ENCODE data around the gene PIMREG. TPM values are rescaled to one million over a fixed set of nuclear protein-coding genes. Genes with fewer than 3 reads are reported as not detected.

The PIMREG gene
- total RNA-seq, 1 donor from 2014 or later, result 9.1 TPM

DNA sequence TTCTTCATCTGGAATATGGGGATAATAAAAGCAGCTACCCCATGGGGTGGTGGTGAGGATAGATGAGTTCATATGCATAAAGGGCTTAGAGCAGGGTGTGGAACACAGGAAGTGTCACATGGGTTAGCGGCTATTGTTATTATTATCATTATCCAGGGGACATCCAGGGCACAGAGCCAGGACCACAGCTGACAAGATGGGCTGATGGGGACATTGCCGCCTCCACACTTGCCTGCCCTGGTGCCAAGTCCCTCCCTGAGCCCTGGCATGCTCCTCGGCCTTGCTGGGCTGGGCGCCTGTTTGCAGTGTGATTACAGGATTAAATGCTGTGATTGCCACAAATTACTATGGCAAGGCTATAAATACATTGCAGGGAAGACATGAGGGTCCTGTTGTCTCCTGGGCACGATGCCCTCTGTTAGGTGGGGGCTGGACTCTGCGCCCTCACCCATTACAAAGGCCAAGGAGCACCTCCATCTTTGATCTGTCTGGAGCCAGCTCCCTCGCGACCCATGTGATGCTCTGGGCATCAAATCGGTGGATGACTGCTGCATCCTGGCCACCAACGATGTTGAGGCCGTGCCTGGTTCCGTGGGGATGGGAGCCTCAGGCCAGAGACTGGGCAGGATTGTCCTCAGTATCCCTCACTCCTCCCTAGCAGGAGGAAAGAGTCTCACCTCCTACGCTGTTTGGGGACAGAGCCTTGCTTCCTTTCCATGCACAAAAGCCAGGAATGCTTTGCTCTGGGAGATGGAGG is 43.2 kb downstream of the PIMREG start:
- H3K4me1 Mint-ChIP-seq (ENCODE audit: unreplicated experiment), result peaks cover 32% of the 10 kb centered on the region
- TF ChIP-seq CTCF (IDR thresholded peaks at IDR 0.05; ENCODE audit: unreplicated experiment), result no peak
- no peak overlapping the region for H3K27ac Mint-ChIP-seq (ENCODE audit: unreplicated experiment)
- H3K9me3 Mint-ChIP-seq (ENCODE audit: unreplicated experiment), result no peaks in the 10 kb centered on the region
- DNase-seq (ENCODE audit: low spot score), result no peak
- peaks cover 2% of the 10 kb centered on the region for H3K27me3 Mint-ChIP-seq (ENCODE audit: unreplicated experiment)
- H3K36me3 Mint-ChIP-seq (ENCODE audit: low read depth, unreplicated experiment), result peaks cover 4% of the 10 kb centered on the region
- no peak overlapping the region for H3K4me3 Mint-ChIP-seq (ENCODE audit: unreplicated experiment)

DNA sequence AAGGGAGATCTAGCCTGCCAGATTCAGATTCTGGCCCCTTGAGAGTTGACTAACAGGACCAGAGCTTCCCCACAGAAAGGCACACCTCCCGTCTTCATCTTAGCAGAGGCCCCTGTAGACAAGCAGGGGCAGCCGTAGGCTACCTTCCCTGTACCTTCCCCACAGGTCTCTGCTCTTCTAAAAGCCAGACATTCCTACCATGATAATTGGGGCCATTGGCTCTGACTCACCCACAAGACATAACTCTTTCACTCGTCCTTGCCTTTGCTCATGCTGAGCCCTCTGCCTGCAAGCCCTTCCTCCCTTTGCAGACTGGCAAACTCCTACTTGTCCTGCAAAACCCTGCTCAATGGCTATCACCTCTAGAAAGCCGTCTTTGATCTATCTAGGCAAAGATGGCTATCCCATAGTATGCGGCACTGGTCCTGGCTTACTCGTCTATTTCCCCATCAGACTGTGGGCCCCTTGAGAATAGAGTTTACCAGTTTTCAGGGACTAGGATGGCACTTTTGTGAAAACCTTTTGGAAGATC is 43.8 kb downstream of the PIMREG start:
- H3K27me3 Mint-ChIP-seq (ENCODE audit: unreplicated experiment), result no peaks in the 10 kb centered on the region
- no peaks in the 10 kb centered on the region for H3K9me3 Mint-ChIP-seq (ENCODE audit: unreplicated experiment)
- no peak for DNase-seq (ENCODE audit: low spot score)
- no peak for TF ChIP-seq CTCF (IDR thresholded peaks at IDR 0.05; ENCODE audit: unreplicated experiment)
- no peak overlapping the region for H3K4me3 Mint-ChIP-seq (ENCODE audit: unreplicated experiment)
- H3K27ac Mint-ChIP-seq (ENCODE audit: unreplicated experiment), result no peak overlapping the region
- H3K36me3 Mint-ChIP-seq (ENCODE audit: low read depth, unreplicated experiment), result peaks cover 4% of the 10 kb centered on the region
- H3K4me1 Mint-ChIP-seq (ENCODE audit: unreplicated experiment), result peaks cover 32% of the 10 kb centered on the region

DNA sequence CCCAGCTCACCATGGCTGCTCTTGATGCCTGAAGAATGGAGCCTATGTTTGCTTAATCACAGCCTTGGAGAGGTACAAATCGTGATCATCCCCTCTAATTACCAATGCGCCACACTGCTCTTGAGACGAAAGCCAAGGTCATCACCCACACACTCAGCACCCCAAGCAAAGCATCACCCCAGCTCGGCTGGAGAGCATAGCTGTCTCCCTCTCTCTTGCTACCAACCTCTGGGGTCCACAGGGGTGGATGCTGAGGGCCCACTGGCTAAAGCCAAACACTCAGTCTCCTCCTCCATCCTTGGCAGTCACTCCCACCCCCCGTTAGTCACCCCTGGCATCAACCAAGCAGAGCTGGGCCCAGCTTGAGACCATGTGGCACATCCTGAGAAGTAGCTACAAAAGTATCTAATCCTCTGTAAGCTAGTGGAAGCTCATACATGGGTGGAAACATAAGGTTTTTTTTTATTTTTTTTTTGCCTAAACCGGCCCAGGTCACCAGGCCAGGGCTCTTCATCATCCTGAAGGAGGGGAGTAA is 44.8 kb downstream of the PIMREG start:
- peaks cover 24% of the 10 kb centered on the region for H3K4me1 Mint-ChIP-seq (ENCODE audit: unreplicated experiment)
- no peak for TF ChIP-seq CTCF (IDR thresholded peaks at IDR 0.05; ENCODE audit: unreplicated experiment)
- H3K4me3 Mint-ChIP-seq (ENCODE audit: unreplicated experiment), result no peak overlapping the region
- H3K27ac Mint-ChIP-seq (ENCODE audit: unreplicated experiment), result no peak overlapping the region
- peaks cover 4% of the 10 kb centered on the region for H3K36me3 Mint-ChIP-seq (ENCODE audit: low read depth, unreplicated experiment)
- H3K27me3 Mint-ChIP-seq (ENCODE audit: unreplicated experiment), result no peaks in the 10 kb centered on the region
- DNase-seq (ENCODE audit: low spot score), result no peak
- H3K9me3 Mint-ChIP-seq (ENCODE audit: unreplicated experiment), result no peaks in the 10 kb centered on the region

DNA sequence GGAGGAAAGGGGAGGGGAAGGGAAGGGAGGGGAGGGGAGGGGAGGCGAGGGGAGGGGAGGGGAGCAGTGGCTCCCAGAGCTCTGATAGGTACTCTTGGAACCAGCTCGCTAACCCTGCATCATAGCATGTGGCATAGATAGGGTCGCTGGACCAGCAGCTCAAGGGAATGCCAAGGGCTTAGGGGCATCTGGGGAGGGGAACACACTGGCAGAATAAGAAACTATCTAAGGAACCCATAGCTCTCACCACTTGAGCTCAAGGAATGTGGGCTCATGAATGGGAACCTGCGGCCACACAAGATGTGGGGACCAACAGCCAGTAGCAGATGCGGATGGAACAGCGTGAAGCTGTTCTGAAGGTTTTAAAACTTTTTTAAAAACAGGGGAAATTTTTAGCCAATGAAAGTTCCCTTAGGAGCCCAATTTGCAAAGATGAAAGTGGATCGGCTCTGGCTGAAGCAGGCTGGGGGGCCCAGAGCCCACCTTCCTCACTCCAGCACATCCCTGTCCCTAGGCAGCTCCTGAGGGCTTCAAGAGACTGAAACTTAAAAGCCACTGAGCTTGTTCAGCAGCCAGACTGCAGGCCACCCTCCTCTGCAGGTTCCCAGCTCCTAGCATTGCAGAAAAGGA is 46.9 kb downstream of the PIMREG start:
- Mint-ChIP-seq H3K4me1 (ENCODE audit: unreplicated experiment) (peaks cover 39% of the 10 kb centered on the region), H3K27ac (ENCODE audit: unreplicated experiment) (no peak overlapping the region), H3K27me3 (ENCODE audit: unreplicated experiment) (no peaks in the 10 kb centered on the region), H3K9me3 (ENCODE audit: unreplicated experiment) (no peaks in the 10 kb centered on the region), H3K4me3 (ENCODE audit: unreplicated experiment) (no peak overlapping the region), H3K36me3 (ENCODE audit: low read depth, unreplicated experiment) (peaks cover 4% of the 10 kb centered on the region)
- no peak for DNase-seq (ENCODE audit: low spot score)
- TF ChIP-seq CTCF (IDR thresholded peaks at IDR 0.05; ENCODE audit: unreplicated experiment), result no peak

Data from endothelial cell (in vitro differentiated cells).